Vagina (tissue), 2 donors: ENCODE data around the gene TSPEAR.

Experiments
- POLR2AphosphoS5 ChIP-seq, 2 donors: sonication (generic); formaldehyde crosslinking; IDR thresholded peaks; one replicate each; pipeline ENCODE4 v1.9.0; 2017; ENCODE audit warnings: antibody characterized with exemption in 2 of 2, mild to moderate bottlenecking in 2 of 2, low read depth in 1 of 2; ENCODE audit not compliant: insufficient read depth in 1 of 2
- TF ChIP-seq, protein P1 (sequence below), 3 experiments: fragments of 450-650 bp in 2 of 3; fragments of 200-600 bp in 1 of 3; sonication (generic) in 1 of 3; IDR thresholded peaks; one replicate each; pipeline ENCODE4 v1.5.1; 2017 to 2019; ENCODE audit warnings: antibody characterized with exemption in 3 of 3, mild to moderate bottlenecking in 2 of 3, moderate library complexity in 2 of 3

DNA sequence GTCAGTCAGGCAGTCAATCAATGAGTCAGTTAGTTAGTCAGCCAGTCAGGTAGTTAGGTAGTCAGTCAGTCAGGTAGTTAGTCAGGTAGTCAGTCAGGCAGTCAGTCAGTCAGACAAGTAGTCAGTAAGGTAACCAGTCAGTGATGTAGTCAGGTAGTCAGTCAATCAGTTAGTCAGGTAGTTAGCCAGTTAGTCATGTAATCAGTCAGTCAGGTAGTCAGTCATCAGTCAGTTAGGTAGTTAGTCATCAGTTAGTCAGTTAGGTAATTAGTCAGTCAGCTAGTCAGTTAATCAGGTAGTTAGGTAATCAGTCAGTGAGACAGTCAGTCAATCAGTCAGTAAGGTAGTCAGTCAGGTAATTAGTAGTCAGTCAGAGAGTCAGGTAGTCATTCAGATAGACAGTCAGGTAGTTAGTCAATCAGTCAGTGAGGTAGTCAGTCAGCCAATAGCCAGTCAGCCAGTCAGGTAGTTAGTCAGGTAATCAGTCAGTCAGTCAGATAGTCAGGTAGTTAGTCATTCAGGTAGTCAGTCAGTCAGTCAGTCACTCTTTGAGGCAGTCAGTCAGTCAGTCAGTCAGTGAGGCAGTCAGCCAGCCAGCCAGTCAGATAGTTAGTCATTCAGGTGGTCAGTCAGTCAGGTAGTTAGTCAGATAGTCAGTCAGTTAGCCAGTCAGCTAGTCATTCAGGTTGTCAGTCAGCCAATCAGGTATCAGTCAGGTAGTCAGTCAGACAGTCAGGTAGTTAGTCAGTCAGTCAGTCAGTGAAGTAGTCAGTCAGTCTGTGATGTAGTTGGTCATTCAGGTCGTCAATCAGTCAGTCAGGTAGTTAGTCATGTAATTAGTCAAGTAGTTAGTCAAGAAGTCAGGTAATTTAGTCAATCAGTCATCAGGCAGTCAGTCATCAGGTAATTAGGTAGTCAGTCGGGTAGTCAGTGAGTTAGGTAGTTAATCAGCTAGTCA, 186.7 kb downstream of the TSPEAR start:
- TF ChIP-seq, protein P1, sequence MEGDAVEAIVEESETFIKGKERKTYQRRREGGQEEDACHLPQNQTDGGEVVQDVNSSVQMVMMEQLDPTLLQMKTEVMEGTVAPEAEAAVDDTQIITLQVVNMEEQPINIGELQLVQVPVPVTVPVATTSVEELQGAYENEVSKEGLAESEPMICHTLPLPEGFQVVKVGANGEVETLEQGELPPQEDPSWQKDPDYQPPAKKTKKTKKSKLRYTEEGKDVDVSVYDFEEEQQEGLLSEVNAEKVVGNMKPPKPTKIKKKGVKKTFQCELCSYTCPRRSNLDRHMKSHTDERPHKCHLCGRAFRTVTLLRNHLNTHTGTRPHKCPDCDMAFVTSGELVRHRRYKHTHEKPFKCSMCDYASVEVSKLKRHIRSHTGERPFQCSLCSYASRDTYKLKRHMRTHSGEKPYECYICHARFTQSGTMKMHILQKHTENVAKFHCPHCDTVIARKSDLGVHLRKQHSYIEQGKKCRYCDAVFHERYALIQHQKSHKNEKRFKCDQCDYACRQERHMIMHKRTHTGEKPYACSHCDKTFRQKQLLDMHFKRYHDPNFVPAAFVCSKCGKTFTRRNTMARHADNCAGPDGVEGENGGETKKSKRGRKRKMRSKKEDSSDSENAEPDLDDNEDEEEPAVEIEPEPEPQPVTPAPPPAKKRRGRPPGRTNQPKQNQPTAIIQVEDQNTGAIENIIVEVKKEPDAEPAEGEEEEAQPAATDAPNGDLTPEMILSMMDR (IDR thresholded peaks at IDR 0.05), result no peak
- no peak for TF ChIP-seq POLR2AphosphoS5 (IDR thresholded peaks at IDR 0.05; ENCODE audit: insufficient read depth in 1 of 2, low read depth in 1 of 2)
